DOHH2 (cell line): ENCODE measurements around the gene LDLRAD4.

Experiments used
- EZH2phosphoT487 ChIP-seq: fragments of 200-600 bp; sonication (generic); IDR thresholded peaks from 2 replicates; pipeline ENCODE4 v1.6.1; 2017; ENCODE audit warnings: borderline replicate concordance, mild to moderate bottlenecking, antibody characterized with exemption, low read length, moderate library complexity, mixed read lengths
- TF ChIP-seq, protein P1 (sequence below): fragments of 200-600 bp; sonication (generic); IDR thresholded peaks from one replicate; pipeline ENCODE4 v1.5.1; 2014; ENCODE audit warnings: antibody characterized with exemption, mild to moderate bottlenecking, low read depth, low read length; ENCODE audit not compliant: poor library complexity, severe bottlenecking

- no peak for TF ChIP-seq EZH2phosphoT487
- TF ChIP-seq, protein P1, sequence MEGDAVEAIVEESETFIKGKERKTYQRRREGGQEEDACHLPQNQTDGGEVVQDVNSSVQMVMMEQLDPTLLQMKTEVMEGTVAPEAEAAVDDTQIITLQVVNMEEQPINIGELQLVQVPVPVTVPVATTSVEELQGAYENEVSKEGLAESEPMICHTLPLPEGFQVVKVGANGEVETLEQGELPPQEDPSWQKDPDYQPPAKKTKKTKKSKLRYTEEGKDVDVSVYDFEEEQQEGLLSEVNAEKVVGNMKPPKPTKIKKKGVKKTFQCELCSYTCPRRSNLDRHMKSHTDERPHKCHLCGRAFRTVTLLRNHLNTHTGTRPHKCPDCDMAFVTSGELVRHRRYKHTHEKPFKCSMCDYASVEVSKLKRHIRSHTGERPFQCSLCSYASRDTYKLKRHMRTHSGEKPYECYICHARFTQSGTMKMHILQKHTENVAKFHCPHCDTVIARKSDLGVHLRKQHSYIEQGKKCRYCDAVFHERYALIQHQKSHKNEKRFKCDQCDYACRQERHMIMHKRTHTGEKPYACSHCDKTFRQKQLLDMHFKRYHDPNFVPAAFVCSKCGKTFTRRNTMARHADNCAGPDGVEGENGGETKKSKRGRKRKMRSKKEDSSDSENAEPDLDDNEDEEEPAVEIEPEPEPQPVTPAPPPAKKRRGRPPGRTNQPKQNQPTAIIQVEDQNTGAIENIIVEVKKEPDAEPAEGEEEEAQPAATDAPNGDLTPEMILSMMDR: no peak
These were observed 326.4 kb downstream of the LDLRAD4 start for GRCh38 chr18:13544953-13545352.
